HG03439 (cell line): ENCODE results near the gene BOC.

Experiments used
- ATAC-seq: cut with Tn5 transposase; IDR thresholded peaks from one replicate; pipeline ENCODE4 v1.9.1; 2021; ENCODE audit warnings: mild to moderate bottlenecking, moderate library complexity; ENCODE audit not compliant: unreplicated experiment

BOC gene

DNA sequence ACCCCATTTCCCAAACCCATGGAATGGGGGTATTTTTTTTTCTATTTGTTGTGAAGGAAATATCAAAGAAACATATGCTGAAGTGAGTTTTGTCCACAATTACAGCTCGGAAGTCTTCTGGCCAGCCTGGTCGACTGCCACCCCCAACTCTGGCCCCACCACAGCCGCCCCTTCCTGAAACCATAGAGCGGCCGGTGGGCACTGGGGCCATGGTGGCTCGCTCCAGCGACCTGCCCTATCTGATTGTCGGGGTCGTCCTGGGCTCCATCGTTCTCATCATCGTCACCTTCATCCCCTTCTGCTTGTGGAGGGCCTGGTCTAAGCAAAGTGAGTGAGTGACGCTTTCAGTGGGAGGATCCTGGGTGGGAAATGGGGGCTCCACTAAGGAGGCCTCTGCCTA, 71.9 kb downstream of the BOC start:
- ATAC-seq, result no peak

DNA sequence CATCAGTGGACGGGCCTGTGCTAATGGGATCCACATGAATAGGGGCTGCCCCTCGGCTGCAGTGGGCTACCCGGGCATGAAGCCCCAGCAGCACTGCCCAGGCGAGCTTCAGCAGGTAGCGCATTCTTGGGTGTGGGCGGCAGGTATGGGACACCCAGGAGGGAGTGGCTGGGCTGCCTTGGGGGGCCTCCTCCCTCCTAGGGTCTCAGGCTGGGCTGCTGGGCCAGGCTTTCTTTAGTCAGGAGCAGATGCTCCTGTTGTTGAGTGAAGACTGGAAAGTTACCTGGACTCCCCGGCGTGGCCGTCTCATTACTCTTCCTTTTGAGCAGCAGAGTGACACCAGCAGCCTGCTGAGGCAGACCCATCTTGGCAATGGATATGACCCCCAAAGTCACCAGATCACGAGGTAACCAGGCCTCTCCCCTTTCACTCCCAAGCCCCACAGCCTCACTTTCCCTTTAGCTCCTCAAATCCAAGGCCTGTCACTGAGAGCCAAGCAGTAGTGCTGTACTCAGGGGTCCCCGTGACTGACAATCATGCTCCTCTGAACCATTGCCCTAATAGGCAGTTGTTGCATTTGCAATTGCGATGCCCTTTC, 73.2 kb downstream of the BOC start:
- no peak for ATAC-seq

DNA sequence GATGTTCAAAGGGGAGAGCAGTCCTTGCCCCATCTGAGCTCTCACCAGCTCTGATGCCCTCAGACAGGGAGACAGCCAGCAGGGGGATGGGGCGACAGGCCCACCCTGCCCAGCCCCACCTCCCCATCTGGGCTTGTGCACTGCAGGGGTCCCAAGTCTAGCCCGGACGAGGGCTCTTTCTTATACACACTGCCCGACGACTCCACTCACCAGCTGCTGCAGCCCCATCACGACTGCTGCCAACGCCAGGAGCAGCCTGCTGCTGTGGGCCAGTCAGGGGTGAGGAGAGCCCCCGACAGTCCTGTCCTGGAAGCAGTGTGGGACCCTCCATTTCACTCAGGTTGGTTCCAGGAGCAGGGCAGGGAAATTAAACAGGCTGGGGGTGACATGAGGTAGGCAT, 73.9 kb downstream of the BOC start:
- no peak for ATAC-seq

DNA sequence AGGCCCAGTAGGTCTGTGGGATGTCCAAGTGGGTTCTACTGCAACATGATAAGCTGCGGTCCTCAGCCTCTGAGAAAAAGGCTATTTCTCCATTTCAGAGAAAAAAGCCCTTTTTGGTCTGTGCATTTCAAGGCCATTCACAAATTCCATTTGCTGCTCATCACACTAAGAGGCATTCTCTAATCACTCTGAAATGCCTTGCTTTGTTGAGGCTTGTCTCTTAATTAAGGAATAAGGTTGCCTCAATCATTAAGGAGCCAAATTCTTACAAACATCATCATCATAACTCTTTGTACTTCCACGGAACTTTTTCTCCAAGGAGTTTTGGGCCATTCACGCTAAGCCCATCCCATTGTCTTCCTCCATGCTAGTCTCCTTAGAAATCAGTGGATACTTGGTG, 74.4 kb downstream of the BOC start:
- ATAC-seq, result no peak

DNA sequence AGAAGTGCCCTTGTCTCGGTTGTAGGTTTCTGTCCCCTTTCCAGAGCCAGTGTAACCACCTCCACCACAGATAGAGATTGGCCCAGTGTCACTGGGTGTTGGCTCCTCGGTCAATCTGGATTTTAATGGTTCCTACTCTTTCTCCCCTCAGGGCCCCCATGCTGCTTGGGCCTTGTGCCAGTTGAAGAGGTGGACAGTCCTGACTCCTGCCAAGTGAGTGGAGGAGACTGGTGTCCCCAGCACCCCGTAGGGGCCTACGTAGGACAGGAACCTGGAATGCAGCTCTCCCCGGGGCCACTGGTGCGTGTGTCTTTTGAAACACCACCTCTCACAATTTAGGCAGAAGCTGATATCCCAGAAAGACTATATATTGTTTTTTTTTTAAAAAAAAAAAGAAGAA, 75.2 kb downstream of the BOC start:
- ATAC-seq, result no peak

GRCh38 chr3:113287111-113287802, 75.9 kb downstream of the BOC start:
- no peak for ATAC-seq

- ATAC-seq, result no peak
Observed at GRCh38 chr3:113287803-113288648, 76.7 kb downstream of the BOC start.

- no peak for ATAC-seq
Observed at GRCh38 chr3:113288881-113289280, 77.5 kb downstream of the BOC start.

DNA sequence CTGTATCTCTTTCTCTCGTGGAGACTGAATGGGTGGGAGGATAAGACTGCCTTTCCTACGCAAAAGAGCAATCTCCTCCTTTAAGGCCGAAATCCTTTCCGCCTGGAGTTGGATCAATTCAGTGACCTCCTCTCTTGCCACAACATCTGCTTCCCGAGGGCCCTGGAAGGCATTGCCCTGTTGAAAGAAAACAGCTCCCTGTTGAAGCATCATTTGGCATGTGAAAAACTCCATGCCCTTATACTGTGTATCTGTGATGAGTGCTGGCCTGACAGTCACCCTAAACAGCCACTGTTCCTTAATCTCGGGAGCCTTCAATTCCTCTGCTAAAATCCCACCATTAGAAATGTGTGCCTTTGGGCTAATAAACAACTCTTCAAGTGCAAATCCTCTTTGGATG, 80.2 kb downstream of the BOC start:
- ATAC-seq, result no peak

GRCh38 chr3:113292933-113293332, 81.6 kb downstream of the BOC start:
- ATAC-seq, result no peak

DNA sequence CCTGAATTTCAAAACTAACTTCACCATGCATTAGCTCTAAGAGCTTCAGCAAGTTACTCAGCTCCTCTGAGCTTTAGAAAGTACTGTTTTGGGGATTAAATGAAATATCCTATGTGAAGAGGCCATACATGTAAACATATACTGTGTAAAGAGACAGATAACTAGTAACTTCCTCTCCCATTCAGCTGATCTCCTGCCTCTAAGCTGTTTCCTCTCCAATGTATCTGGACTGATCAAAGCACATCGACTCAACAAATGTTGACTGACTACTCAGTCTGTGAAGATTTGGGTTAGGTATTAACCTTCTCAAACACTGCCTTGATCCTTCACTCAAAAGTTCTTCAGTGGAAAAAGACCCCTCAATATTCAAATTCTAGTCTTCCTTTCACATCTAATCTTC, 82.0 kb downstream of the BOC start:
- ATAC-seq, result no peak

- no peak for ATAC-seq
Observed at GRCh38 chr3:113295463-113295862, 84.1 kb downstream of the BOC start.

DNA sequence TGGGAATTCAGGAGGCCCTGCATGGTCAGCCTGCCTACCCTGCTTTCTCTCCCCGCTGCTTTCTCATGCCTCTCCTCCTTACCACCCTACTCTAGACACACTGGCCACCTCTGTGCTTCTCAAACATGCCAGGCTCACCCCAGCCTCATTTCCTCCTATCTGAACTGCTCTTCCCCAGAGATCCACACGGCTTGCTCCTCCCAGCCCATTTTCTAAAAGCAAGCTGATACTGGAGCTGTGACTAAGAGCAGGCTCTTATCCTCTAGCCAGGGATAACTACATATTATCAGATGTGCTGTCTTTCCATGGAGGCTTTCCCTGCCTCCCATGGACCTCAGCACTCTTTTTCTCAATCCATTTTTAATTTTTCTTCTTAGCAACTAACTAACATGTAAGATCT, 85.9 kb downstream of the BOC start:
- ATAC-seq, result no peak

- no peak for ATAC-seq
Observed at GRCh38 chr3:113297841-113298240, 86.5 kb downstream of the BOC start.

DNA sequence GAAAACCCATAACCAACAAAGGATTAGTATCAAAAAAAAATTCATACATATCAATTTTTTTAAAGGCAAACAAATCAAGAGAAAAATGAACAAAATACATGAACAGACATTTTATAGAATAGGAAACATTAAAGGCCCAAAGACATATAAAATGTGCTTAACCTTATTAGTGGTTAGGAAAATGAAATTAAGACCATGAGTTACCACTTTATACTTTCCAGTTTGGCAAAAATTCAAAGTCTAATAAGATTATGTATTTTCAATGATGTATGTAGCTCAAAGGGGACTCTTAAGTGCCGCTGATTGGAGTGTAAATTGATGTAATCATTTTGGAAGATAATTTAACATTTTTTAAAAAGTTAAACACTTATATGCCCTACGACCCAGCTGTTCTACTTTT, 89.2 kb downstream of the BOC start:
- no peak for ATAC-seq

DNA sequence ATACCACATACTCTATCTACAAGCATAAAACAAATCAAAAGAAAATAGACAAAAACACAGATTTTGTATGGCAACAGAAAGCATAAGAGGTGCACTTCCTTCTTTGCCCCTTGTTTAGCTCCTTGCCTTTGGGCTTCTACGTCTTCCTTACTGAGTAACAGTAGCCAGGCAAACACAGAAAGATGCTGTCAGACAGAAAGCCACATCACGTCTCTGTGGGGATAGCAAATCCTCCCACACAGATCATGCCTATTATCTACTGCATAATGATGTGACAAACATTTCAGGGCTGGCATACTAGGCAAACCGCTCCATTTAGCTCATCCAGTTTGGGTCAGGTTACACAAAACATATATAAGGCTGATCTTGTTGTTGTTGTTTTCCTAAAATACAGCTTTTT, 92.7 kb downstream of the BOC start:
- ATAC-seq, result no peak

GRCh38 chr3:113304856-113305540, 93.6 kb downstream of the BOC start:
- ATAC-seq, result no peak

DNA sequence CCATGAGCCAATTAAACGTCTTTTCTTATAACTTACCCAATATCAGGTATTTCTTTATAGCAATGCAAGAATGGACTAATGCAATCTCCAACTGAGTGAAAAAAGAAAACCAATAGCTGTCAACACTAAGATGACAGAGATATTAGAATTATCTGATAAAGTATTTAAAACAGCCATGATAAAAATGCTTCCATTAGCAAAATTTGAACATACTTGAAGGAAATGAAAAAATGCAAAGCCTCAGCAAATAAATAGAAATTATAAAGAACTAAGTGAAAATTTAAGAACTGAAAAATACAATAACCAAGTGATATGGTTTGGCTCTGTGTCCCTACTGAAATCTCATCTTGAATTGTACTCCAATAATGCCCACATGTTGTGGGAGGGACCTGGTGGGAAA, 99.6 kb downstream of the BOC start:
- ATAC-seq, result no peak

DNA sequence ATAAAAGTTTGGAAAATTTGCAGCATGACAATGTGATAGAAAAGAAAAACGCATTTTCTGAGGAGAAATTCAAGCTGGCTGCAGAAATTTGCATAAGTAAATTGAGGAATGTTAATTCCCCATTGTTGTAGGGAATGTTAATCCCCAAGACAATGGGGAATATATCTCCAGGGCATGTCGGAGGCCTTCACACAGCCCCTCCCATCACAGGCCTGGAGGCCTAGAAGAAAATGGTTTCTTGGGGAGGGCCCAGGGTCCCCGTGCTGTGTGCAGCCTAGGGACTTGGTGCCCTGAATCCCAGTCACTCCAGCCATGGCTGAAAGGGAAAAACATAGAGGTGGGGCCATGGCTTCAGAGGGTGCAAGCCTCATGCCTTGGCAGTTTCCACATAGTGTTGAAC, 101.1 kb downstream of the BOC start:
- ATAC-seq, result no peak

GRCh38 chr3:113314923-113315322, 103.6 kb downstream of the BOC start:
- ATAC-seq, result no peak

DNA sequence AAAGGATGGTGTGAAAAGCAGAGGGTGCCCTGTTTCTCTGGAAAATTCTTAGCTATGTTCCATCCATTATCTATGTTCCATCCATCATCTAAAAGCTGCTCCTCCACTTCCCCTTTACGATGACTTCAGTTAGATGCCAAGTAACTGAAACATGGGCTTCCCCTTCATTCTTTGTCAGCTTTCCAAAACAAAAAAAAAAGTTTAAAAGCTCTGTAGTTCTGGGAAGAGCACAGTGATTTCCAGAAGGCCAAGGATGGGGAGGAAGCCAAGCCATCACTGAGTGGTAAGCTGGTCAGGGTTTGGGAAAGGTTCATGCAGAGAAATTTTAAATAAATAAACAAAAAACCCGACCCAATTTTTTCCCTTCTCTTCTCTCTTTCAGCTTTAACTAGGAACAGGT, 118.4 kb downstream of the BOC start:
- ATAC-seq, result no peak

DNA sequence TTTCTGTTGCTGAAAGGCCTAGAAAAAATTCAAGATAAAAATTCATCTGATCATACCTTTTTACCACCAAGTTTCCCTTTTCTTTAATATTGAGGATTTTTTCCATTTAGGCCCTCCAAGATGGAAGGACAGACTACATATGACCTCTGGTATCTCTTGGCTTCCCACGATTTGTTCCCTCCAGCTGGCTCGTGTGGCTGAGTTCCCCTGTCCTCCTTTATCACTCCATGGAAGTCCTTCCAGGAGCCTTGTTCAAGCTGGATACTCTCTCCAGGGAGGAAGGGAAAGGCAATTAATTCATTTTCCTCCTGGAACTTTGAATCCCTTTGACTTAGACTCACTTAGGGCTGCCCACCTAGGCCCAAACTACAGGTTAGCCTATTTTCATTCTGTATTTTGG, 119.4 kb downstream of the BOC start:
- no peak for ATAC-seq
